K562 (cell line): Measurements from ENCODE around the gene B3GALNT1. TPM values are rescaled to one million over a fixed set of nuclear protein-coding genes. Genes with fewer than 3 reads are reported as not detected.
"Not testable (repeated sequence)": the region's sequence is repeated elsewhere in the genome, so short reads cannot be mapped to it uniquely, and the experiment has no call there.

ENCODE experiments used
- ATAC-seq: fragments of 200-7000 bp; cut with Tn5 transposase; 3 replicates; pipeline ENCODE4 v1.9.1; 2020; ENCODE audit warnings: moderate library complexity
- BruUV-seq: library from RNA; stranded (reverse); fragments of 400-500 nt; replicated peaks from 2 replicates; lab custom pipeline; 2021; lab: Mats Ljungman, UMichigan
- CTCF ChIA-PET: fragments of 300-600 bp; formaldehyde crosslinking; extraction: SDS; loops from one replicate; lab custom pipeline; 2021; ENCODE audit warnings: low intra/inter-chr PET ratio; lab: Yijun Ruan, JAX
- POLR2A ChIA-PET: fragments of 300-600, 350-650 bp; sonication (Branson Sonifier 250); formaldehyde crosslinking; extraction: SDS; loops from one replicate; lab custom pipeline; 2021; ENCODE audit warnings: antibody characterized with exemption, inconsistent platforms; lab: Yijun Ruan, JAX
- DNase-seq, 4 experiments: peaks; one replicate each; pipeline versions ENCODE4 v3.0.0 to v3.0.0-alpha.2; 2011 to 2018; ENCODE audit warnings: low spot score in 3 of 4, mixed read lengths in 3 of 4; ENCODE audit errors: extremely low read depth in 1 of 4
- FAIRE-seq: peaks from 2 replicates; lab custom pipeline; 2011; peaks lifted over from hg19 to GRCh38; lab: Jason Lieb, UNC
- H2AFZ ChIP-seq: 2 replicates; pipeline ENCODE4 v1.6.0; 2011; ENCODE audit warnings: low read depth, low read length, control low read depth, inconsistent platforms
- H3K27ac ChIP-seq: fragments of 200-600 bp; 3 replicates; pipeline ENCODE4 v1.8.0; 2011; ENCODE audit warnings: low read depth, mild to moderate bottlenecking, control low read depth, inconsistent platforms, low read length, moderate library complexity, mixed read lengths; ENCODE audit errors: extremely low read depth
- H3K27me3 ChIP-seq, 2 experiments: fragments of 300-600 bp in 1 of 2; 2 replicates in 1 of 2; 3 replicates in 1 of 2; pipeline versions ENCODE4 v1.6.0 to v1.8.0; 2011; ENCODE audit warnings: inconsistent platforms in 2 of 2, low read length in 2 of 2, mild to moderate bottlenecking in 1 of 2, mixed read lengths in 1 of 2, moderate library complexity in 1 of 2; ENCODE audit not compliant: control insufficient read depth in 2 of 2, insufficient read depth in 2 of 2
- H3K36me3 ChIP-seq: fragments of 300-600 bp; 3 replicates; pipeline ENCODE4 v1.8.0; 2011; ENCODE audit warnings: mild to moderate bottlenecking, low read length, inconsistent platforms; ENCODE audit not compliant: control insufficient read depth, insufficient read depth
- H3K4me1 ChIP-seq, 2 experiments: fragments of 200-600 bp in 1 of 2; replicated peaks in 1 of 2; 2 replicates in 1 of 2; 3 replicates in 1 of 2; pipeline versions ENCODE4 v1.5.1 to v1.8.0; 2011; ENCODE audit warnings: inconsistent platforms in 2 of 2, low read length in 2 of 2, mild to moderate bottlenecking in 1 of 2, mixed read lengths in 1 of 2, moderate library complexity in 1 of 2; ENCODE audit not compliant: control insufficient read depth in 2 of 2, insufficient read depth in 2 of 2
- H3K4me2 ChIP-seq: 2 replicates; pipeline ENCODE4 v1.6.1; 2011; ENCODE audit warnings: low read length, control low read depth, inconsistent platforms, mixed read lengths; ENCODE audit not compliant: insufficient read depth
- H3K4me3 ChIP-seq: fragments of 200-600 bp; sonication (generic), shearing (Covaris generic); 2 replicates; pipeline ENCODE4 v1.5.1; 2016; ENCODE audit warnings: control low read depth, inconsistent platforms
- H3K79me2 ChIP-seq: fragments of 200-600 bp; 3 replicates; pipeline ENCODE4 v1.8.0; 2011; ENCODE audit warnings: low read length, inconsistent platforms; ENCODE audit not compliant: control insufficient read depth, insufficient read depth
- H3K9ac ChIP-seq, 2 experiments: 2 replicates each; pipeline versions ENCODE4 v1.6.0 to v1.6.1; 2011; ENCODE audit warnings: low read depth in 2 of 2, low read length in 2 of 2, control low read depth in 1 of 2, inconsistent platforms in 1 of 2, mild to moderate bottlenecking in 1 of 2, mixed read lengths in 1 of 2; ENCODE audit not compliant: insufficient read depth in 1 of 2
- H3K9me1 ChIP-seq: one replicate; pipeline ENCODE4 v1.6.0; 2011; ENCODE audit warnings: inconsistent platforms, mild to moderate bottlenecking, low read length, moderate library complexity; ENCODE audit not compliant: control insufficient read depth, insufficient read depth
- H3K9me3 ChIP-seq: replicated peaks from 2 replicates; pipeline ENCODE4 v1.5.1; 2011; ENCODE audit warnings: low read depth, low read length, inconsistent platforms; ENCODE audit not compliant: control insufficient read depth, insufficient read depth
- H4K20me1 ChIP-seq: replicated peaks from 2 replicates; pipeline ENCODE4 v1.6.1; 2011; ENCODE audit warnings: low read length, inconsistent platforms, mixed read lengths; ENCODE audit not compliant: control insufficient read depth, insufficient read depth
- WGBS: fragments of 100-300 bp; shearing (Covaris generic); methylation state at CpG from one replicate; pipeline ENCODE4 v1.1.6; 2016; ENCODE audit warnings: low coverage, mixed read lengths; ENCODE audit not compliant: insufficient coverage; ENCODE audit errors: missing lambda C conversion rate; 5-methylcytosine and 5-hydroxymethylcytosine counted together
- in situ Hi-C: fragments of 300-500 bp; cut with MboI; formaldehyde crosslinking; loops from 4 replicates; pipeline ENCODE4 v1.15.0; 2018; ENCODE audit warnings: inconsistent platforms, mixed read lengths
- intact Hi-C: fragments of 100-400 bp; cut with micrococcal nuclease; formaldehyde crosslinking; loops from 2 replicates; pipeline ENCODE4 v1.14.2; 2022
- polyA plus RNA-seq, 8 experiments: library from polyadenylated mRNA; depleted of rRNA in 4 of 8; stranded (reverse) in 5 of 8; unstranded in 3 of 8; fragments of >200 nt; fragmentation: Nextera tagmentation in 2 of 8; fragmentation: Illumina TruSeq in 1 of 8; extraction: Ambion mirVana in 2 of 8; extraction: Trizol in 1 of 8; gene quantifications; 2 replicates each; pipeline versions ENCODE4 v1.2.1 to v1.2.3, GENCODE V29; 2011 to 2014; ENCODE audit warnings: inconsistent platforms in 1 of 8, missing spikeins in 1 of 8
- total RNA-seq, 7 experiments: library from RNA; depleted of rRNA in 6 of 7; stranded (reverse); fragments of >200 nt in 6 of 7; fragmentation: Illumina TruSeq in 2 of 7; extraction: Trizol in 2 of 7; gene quantifications; 2 replicates each; pipeline versions ENCODE4 v1.2.1 to v1.2.3, GENCODE V29; 2011 to 2021; ENCODE audit warnings: low replicate concordance in 1 of 7
- TF ChIP-seq, protein P1 (sequence below): fragments of 200-600 bp; sonication (generic); IDR thresholded peaks from one replicate; pipeline ENCODE4 v1.6.1; 2012; ENCODE audit warnings: mild to moderate bottlenecking, low read depth, low read length, inconsistent platforms

B3GALNT1 gene
- total and polyA plus RNA-seq, 9 of the 15 experiments (the other 6 are each of a cell fraction or from before 2014, with no cell fraction given) = 0.53 to 2.0 (median 1.2) TPM

DNA sequence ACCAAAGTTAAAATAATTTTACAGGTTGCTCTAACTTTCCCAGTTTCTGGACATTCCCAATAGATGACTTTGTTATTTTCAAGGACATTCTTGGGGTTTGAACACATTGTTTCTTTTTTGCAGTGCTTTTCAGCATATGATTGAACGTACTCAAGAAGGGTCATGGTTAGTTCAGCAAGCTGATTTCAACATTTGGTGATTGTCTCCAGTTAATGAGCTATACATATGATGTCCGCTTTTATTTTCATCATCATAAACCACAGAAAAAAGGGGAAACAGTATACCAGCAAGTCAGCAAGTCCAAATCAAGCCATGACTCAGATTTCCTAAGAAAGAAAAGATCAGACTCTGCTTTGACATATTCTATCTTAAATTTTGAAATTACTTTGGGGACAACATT, 69.4 kb downstream of the B3GALNT1 start (continued):
- TF ChIP-seq, protein P1, sequence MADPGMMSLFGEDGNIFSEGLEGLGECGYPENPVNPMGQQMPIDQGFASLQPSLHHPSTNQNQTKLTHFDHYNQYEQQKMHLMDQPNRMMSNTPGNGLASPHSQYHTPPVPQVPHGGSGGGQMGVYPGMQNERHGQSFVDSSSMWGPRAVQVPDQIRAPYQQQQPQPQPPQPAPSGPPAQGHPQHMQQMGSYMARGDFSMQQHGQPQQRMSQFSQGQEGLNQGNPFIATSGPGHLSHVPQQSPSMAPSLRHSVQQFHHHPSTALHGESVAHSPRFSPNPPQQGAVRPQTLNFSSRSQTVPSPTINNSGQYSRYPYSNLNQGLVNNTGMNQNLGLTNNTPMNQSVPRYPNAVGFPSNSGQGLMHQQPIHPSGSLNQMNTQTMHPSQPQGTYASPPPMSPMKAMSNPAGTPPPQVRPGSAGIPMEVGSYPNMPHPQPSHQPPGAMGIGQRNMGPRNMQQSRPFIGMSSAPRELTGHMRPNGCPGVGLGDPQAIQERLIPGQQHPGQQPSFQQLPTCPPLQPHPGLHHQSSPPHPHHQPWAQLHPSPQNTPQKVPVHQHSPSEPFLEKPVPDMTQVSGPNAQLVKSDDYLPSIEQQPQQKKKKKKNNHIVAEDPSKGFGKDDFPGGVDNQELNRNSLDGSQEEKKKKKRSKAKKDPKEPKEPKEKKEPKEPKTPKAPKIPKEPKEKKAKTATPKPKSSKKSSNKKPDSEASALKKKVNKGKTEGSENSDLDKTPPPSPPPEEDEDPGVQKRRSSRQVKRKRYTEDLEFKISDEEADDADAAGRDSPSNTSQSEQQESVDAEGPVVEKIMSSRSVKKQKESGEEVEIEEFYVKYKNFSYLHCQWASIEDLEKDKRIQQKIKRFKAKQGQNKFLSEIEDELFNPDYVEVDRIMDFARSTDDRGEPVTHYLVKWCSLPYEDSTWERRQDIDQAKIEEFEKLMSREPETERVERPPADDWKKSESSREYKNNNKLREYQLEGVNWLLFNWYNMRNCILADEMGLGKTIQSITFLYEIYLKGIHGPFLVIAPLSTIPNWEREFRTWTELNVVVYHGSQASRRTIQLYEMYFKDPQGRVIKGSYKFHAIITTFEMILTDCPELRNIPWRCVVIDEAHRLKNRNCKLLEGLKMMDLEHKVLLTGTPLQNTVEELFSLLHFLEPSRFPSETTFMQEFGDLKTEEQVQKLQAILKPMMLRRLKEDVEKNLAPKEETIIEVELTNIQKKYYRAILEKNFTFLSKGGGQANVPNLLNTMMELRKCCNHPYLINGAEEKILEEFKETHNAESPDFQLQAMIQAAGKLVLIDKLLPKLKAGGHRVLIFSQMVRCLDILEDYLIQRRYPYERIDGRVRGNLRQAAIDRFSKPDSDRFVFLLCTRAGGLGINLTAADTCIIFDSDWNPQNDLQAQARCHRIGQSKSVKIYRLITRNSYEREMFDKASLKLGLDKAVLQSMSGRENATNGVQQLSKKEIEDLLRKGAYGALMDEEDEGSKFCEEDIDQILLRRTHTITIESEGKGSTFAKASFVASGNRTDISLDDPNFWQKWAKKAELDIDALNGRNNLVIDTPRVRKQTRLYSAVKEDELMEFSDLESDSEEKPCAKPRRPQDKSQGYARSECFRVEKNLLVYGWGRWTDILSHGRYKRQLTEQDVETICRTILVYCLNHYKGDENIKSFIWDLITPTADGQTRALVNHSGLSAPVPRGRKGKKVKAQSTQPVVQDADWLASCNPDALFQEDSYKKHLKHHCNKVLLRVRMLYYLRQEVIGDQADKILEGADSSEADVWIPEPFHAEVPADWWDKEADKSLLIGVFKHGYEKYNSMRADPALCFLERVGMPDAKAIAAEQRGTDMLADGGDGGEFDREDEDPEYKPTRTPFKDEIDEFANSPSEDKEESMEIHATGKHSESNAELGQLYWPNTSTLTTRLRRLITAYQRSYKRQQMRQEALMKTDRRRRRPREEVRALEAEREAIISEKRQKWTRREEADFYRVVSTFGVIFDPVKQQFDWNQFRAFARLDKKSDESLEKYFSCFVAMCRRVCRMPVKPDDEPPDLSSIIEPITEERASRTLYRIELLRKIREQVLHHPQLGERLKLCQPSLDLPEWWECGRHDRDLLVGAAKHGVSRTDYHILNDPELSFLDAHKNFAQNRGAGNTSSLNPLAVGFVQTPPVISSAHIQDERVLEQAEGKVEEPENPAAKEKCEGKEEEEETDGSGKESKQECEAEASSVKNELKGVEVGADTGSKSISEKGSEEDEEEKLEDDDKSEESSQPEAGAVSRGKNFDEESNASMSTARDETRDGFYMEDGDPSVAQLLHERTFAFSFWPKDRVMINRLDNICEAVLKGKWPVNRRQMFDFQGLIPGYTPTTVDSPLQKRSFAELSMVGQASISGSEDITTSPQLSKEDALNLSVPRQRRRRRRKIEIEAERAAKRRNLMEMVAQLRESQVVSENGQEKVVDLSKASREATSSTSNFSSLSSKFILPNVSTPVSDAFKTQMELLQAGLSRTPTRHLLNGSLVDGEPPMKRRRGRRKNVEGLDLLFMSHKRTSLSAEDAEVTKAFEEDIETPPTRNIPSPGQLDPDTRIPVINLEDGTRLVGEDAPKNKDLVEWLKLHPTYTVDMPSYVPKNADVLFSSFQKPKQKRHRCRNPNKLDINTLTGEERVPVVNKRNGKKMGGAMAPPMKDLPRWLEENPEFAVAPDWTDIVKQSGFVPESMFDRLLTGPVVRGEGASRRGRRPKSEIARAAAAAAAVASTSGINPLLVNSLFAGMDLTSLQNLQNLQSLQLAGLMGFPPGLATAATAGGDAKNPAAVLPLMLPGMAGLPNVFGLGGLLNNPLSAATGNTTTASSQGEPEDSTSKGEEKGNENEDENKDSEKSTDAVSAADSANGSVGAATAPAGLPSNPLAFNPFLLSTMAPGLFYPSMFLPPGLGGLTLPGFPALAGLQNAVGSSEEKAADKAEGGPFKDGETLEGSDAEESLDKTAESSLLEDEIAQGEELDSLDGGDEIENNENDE = no peak

DNA sequence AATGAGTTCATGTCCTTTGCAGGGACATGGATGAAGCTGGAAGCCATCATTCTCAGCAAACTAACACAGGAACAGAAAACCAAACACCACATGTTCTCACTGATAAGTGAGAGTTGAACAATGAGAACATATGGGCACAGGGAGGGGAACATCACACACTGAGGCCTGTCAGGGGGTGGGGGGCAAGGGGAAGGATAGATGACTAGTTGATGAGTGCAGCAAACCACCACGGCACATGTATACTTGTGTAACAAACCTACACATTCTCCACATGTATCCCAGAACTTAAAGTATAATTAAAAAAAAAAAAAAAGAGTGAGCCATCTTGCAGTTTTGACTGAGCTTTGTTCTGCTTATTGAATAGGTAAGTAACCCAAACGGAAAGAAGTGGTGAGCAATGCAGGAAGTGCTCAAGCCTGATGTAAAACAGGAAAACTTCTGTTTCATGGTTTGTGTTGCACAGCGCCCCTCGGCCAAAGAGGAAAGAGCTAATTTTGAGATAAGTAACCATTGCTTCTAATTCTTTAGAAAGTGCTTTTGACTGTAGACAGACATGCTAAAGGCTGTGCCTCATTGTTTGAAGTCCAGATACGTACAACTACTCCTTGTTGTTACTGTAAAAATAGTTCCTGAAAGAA, 70.1 kb downstream of the B3GALNT1 start:
- 3% methylated on average over 5 of the region's 5 CpGs for WGBS
- H3K36me3 ChIP-seq, H4K20me1 ChIP-seq, H2AFZ ChIP-seq, H3K27me3 ChIP-seq, H3K9ac ChIP-seq, H3K9me1 ChIP-seq, in situ Hi-C loops, H3K79me2 ChIP-seq, POLR2A ChIA-PET, H3K4me1 ChIP-seq, H3K27ac ChIP-seq, DNase-seq, H3K9me3 ChIP-seq, CTCF ChIA-PET, ATAC-seq, FAIRE-seq, intact Hi-C loops, H3K4me3 ChIP-seq, BruUV-seq, H3K4me2 ChIP-seq: not testable (repeated sequence)
